ENCODE data around the gene WWC1.
"Not testable (repeated sequence)": the region's sequence is repeated elsewhere in the genome, so short reads cannot be mapped to it uniquely, and the experiment has no call there.

The WWC1 gene

GRCh38 chr5:168339109-168339771 lies 47.8 kb downstream of the WWC1 start:
- no peak for DNase-seq

- not testable (repeated sequence) for DNase-seq
Measured at GRCh38 chr5:168339772-168340140, 48.3 kb downstream of the WWC1 start.

GRCh38 chr5:168340487-168340886 lies 49.0 kb downstream of the WWC1 start:
- no peak for DNase-seq

GRCh38 chr5:168341178-168341577 lies 49.7 kb downstream of the WWC1 start:
- no peak for DNase-seq

GRCh38 chr5:168342151-168342825 lies 50.8 kb downstream of the WWC1 start:
- DNase-seq, result no peak

GRCh38 chr5:168342985-168343384 lies 51.5 kb downstream of the WWC1 start:
- DNase-seq, result no peak

- no peak for DNase-seq
Measured at GRCh38 chr5:168346417-168346816, 55.0 kb downstream of the WWC1 start.

- DNase-seq, result no peak
Measured at GRCh38 chr5:168347368-168348083, 56.1 kb downstream of the WWC1 start.

- no peak for DNase-seq
Measured at GRCh38 chr5:168348084-168348414, 56.6 kb downstream of the WWC1 start.

- no peak for DNase-seq
Measured at GRCh38 chr5:168350315-168350714, 58.9 kb downstream of the WWC1 start.

- DNase-seq, result no peak
Measured at GRCh38 chr5:168353216-168353957, 61.9 kb downstream of the WWC1 start.

- no peak for DNase-seq
Measured at GRCh38 chr5:168354397-168354796, 63.0 kb downstream of the WWC1 start.

GRCh38 chr5:168356171-168356570 lies 64.7 kb downstream of the WWC1 start:
- no peak for DNase-seq

- no peak for DNase-seq
Measured at GRCh38 chr5:168356592-168356991, 65.1 kb downstream of the WWC1 start.

GRCh38 chr5:168357876-168358275 lies 66.4 kb downstream of the WWC1 start:
- no peak for DNase-seq

- no peak for DNase-seq
Measured at GRCh38 chr5:168359820-168360460, 68.5 kb downstream of the WWC1 start.

GRCh38 chr5:168360521-168361285 lies 69.3 kb downstream of the WWC1 start:
- DNase-seq, result no peak

GRCh38 chr5:168362097-168362885 lies 70.8 kb downstream of the WWC1 start:
- no peak for DNase-seq

- DNase-seq, result no peak
Measured at GRCh38 chr5:168364151-168364661, 72.8 kb downstream of the WWC1 start.

- DNase-seq, result no peak
Measured at GRCh38 chr5:168364750-168365550, 73.5 kb downstream of the WWC1 start.

All from activated CD4-positive, alpha-beta T cell treated with anti-CD3 and anti-CD28 coated beads, Interleukin-2, amount 50 U/mL, for 48 hours (primary cell).